Endothelial cell of umbilical vein (primary cell): ENCODE measurements around the gene CHRNA7. TPM values are rescaled to one million over a fixed set of nuclear protein-coding genes. Genes with fewer than 3 reads are reported as not detected.

Experiments used
- BruUV-seq: library from RNA; stranded (reverse); fragments of 400-500 nt; replicated peaks from 2 replicates; lab custom pipeline; 2021; lab: Mats Ljungman, UMichigan
- CTCF ChIA-PET: fragments of 300-600, 350-600 bp; sonication (Branson Sonifier 250); formaldehyde crosslinking; loops from one replicate; lab custom pipeline; 2021; ENCODE audit warnings: antibody characterized with exemption, inconsistent platforms; lab: Charles Lee
- POLR2A ChIA-PET: fragments of 300-600, 350-600 bp; sonication (Branson Sonifier 250); formaldehyde crosslinking; loops from one replicate; lab custom pipeline; 2021; ENCODE audit warnings: antibody characterized with exemption, inconsistent platforms; lab: Charles Lee
- DNase-seq: peaks from one replicate; pipeline ENCODE4 v3.0.0-alpha.2; 2011; ENCODE audit warnings: low read depth, low spot score
- FAIRE-seq: peaks from 2 replicates; lab custom pipeline; 2011; peaks lifted over from hg19 to GRCh38; lab: Jason Lieb, UNC
- H2AFZ ChIP-seq: 2 replicates; pipeline ENCODE4 v1.6.0; 2012; ENCODE audit warnings: low read depth, low read length, control low read depth, inconsistent platforms
- H3K27ac ChIP-seq: 2 replicates; pipeline ENCODE4 v1.5.1; 2011; ENCODE audit warnings: low read depth, mild to moderate bottlenecking, control low read depth, low read length, moderate library complexity; ENCODE audit not compliant: insufficient read depth
- H3K27me3 ChIP-seq, 2 experiments: 2 replicates each; pipeline versions ENCODE4 v1.6.0 to v1.6.1; 2011; ENCODE audit warnings: low read length in 2 of 2, mixed read lengths in 1 of 2; ENCODE audit not compliant: control insufficient read depth in 2 of 2, insufficient read depth in 2 of 2
- H3K36me3 ChIP-seq, 2 experiments: 2 replicates in 1 of 2; 3 replicates in 1 of 2; pipeline ENCODE4 v1.5.1; 2011; ENCODE audit warnings: low read length in 2 of 2, mild to moderate bottlenecking in 1 of 2, moderate library complexity in 1 of 2; ENCODE audit not compliant: control insufficient read depth in 2 of 2, insufficient read depth in 2 of 2; ENCODE audit errors: extremely low read depth in 1 of 2
- H3K4me1 ChIP-seq: 3 replicates; pipeline ENCODE4 v1.5.1; 2011; ENCODE audit warnings: mild to moderate bottlenecking, low read length; ENCODE audit not compliant: control insufficient read depth, insufficient read depth; ENCODE audit errors: extremely low read depth
- H3K4me2 ChIP-seq: 2 replicates; pipeline ENCODE4 v1.6.1; 2011; ENCODE audit warnings: low read length, control low read depth, mixed read lengths; ENCODE audit not compliant: insufficient read depth
- H3K4me3 ChIP-seq, 3 experiments: fragments of 200-600 bp in 1 of 3; sonication (generic), shearing (Covaris generic) in 1 of 3; replicated peaks in 1 of 3; 2 replicates each; pipeline ENCODE4 v1.5.1; 2011 to 2016; ENCODE audit warnings: control low read depth in 3 of 3, low read length in 3 of 3, mild to moderate bottlenecking in 2 of 3, inconsistent platforms in 1 of 3, low read depth in 1 of 3, moderate library complexity in 1 of 3; ENCODE audit not compliant: insufficient read depth in 1 of 3
- H3K79me2 ChIP-seq: 2 replicates; pipeline ENCODE4 v1.6.0; 2012; ENCODE audit warnings: low read length, inconsistent platforms; ENCODE audit not compliant: control insufficient read depth, insufficient read depth
- H3K9ac ChIP-seq: replicated peaks from 2 replicates; pipeline ENCODE3; 2011; ENCODE audit warnings: low read length, control low read depth; ENCODE audit not compliant: insufficient read depth; ENCODE audit errors: extremely low read depth
- H3K9me1 ChIP-seq: replicated peaks from 3 replicates; pipeline ENCODE4 v1.6.0; 2011; ENCODE audit warnings: mild to moderate bottlenecking, low read length; ENCODE audit not compliant: control insufficient read depth, insufficient read depth; ENCODE audit errors: extremely low read depth
- H3K9me3 ChIP-seq: replicated peaks from 2 replicates; pipeline ENCODE4 v1.5.1; 2012; ENCODE audit warnings: low read length, inconsistent platforms; ENCODE audit not compliant: control insufficient read depth, insufficient read depth
- H4K20me1 ChIP-seq: replicated peaks from 2 replicates; pipeline ENCODE3; 2011; ENCODE audit warnings: mild to moderate bottlenecking, low read length; ENCODE audit not compliant: control insufficient read depth, insufficient read depth; ENCODE audit errors: extremely low read depth
- CTCF ChIP-seq, 2 donors: IDR thresholded peaks; 1 replicate in 1 of 2; 2 replicates in 1 of 2; pipeline ENCODE4 v1.5.1; 2011; ENCODE audit warnings: low read length in 2 of 2, mild to moderate bottlenecking in 2 of 2, moderate library complexity in 2 of 2, control low read depth in 1 of 2, inconsistent platforms in 1 of 2, low read depth in 1 of 2; ENCODE audit not compliant: insufficient read depth in 1 of 2; ENCODE audit errors: extremely low read depth in 1 of 2
- EZH2 ChIP-seq: IDR thresholded peaks from 2 replicates; pipeline ENCODE4 v1.6.1; 2012; ENCODE audit warnings: borderline replicate concordance, low read depth, mild to moderate bottlenecking, moderate library complexity, low read length, inconsistent platforms; ENCODE audit not compliant: severe bottlenecking
- FOS ChIP-seq: IDR thresholded peaks from 2 replicates; pipeline ENCODE4 v1.6.1; 2011; ENCODE audit warnings: mild to moderate bottlenecking, low read length, moderate library complexity, borderline replicate concordance; ENCODE audit not compliant: insufficient read depth
- GATA2 ChIP-seq: IDR thresholded peaks from 2 replicates; pipeline ENCODE4 v1.7.0; 2011; ENCODE audit warnings: low read depth, mild to moderate bottlenecking, moderate library complexity, mixed read lengths, low read length; ENCODE audit not compliant: insufficient read length, insufficient read depth
- JUN ChIP-seq: IDR thresholded peaks from 2 replicates; pipeline ENCODE4 v1.6.1; 2011; ENCODE audit warnings: borderline replicate concordance, low read depth; ENCODE audit not compliant: insufficient read length, insufficient read depth
- MAX ChIP-seq: IDR thresholded peaks from 2 replicates; pipeline ENCODE4 v1.6.1; 2011; ENCODE audit not compliant: insufficient read depth, insufficient read length
- MYC ChIP-seq: IDR thresholded peaks from one replicate; pipeline ENCODE4 v1.6.1; 2011; ENCODE audit warnings: mild to moderate bottlenecking, low read depth, low read length
- POLR2A ChIP-seq: IDR thresholded peaks from 2 replicates; pipeline ENCODE4 v1.6.1; 2012; ENCODE audit warnings: low read depth, mild to moderate bottlenecking, control low read depth, low read length
- POLR2AphosphoS5 ChIP-seq: IDR thresholded peaks from 2 replicates; pipeline ENCODE4 v1.6.1; 2012; ENCODE audit warnings: low read depth, mild to moderate bottlenecking, control low read depth, low read length, moderate library complexity; ENCODE audit not compliant: insufficient read depth
- dilution Hi-C: fragments of 300-500 bp; cut with MboI; formaldehyde crosslinking; loops from one replicate; pipeline ENCODE4 v1.15.0; 2019; ENCODE audit warnings: low sequenced_read_pairs; ENCODE audit not compliant: extremely low pct_ligation_motif_present
- intact Hi-C: fragments of 100-400 bp; cut with micrococcal nuclease; formaldehyde crosslinking; loops from one replicate; pipeline ENCODE4 v1.10.0; 2022
- polyA plus RNA-seq, 4 experiments: library from polyadenylated mRNA; depleted of rRNA in 3 of 4; stranded (reverse) in 3 of 4; unstranded in 1 of 4; fragments of >200 nt; gene quantifications; 2 replicates each; pipeline versions ENCODE4 v1.2.1 to v1.2.3, GENCODE V29; 2011 to 2012; ENCODE audit warnings: missing spikeins in 1 of 4
- total RNA-seq: library from RNA; stranded (reverse); gene quantifications from 2 replicates; pipeline ENCODE4 v1.2.3, GENCODE V29; 2021

CHRNA7 gene
- total and polyA plus RNA-seq, 2 donors (not counting 3 experiments of a cell fraction or from before 2014, with no cell fraction given) = 0.70 to 2.6 TPM

GRCh38 chr15:32107477-32108080, 77.3 kb downstream of the CHRNA7 start:
- FAIRE-seq (no peak), DNase-seq (no peak)
- Histone ChIP-seq H3K9me3 (no peaks in the 10 kb centered on the region), H3K4me1 (no peaks in the 10 kb centered on the region), H4K20me1 (no peaks in the 10 kb centered on the region), H2AFZ (no peak overlapping the region), H3K79me2 (no peaks in the 10 kb centered on the region), H3K9me1 (no peaks in the 10 kb centered on the region), H3K4me2 (no peak overlapping the region), H3K27me3 (no peaks in the 10 kb centered on the region), H3K4me3 (no peak overlapping the region), H3K9ac (no peak overlapping the region), H3K36me3 (no peaks in the 10 kb centered on the region), H3K27ac (no peak overlapping the region)
- ChIA-PET CTCF (interaction anchor here (1.4 kb wide), 1 partner anchor 12 kb away, joined by 3 read pairs; no protein-coding TSS in a partner anchor), POLR2A (no interaction called here)
- TF ChIP-seq POLR2AphosphoS5 (no peak), EZH2 (no peak), GATA2 (no peak), POLR2A (no peak), FOS (no peak), MYC (no peak), JUN (no peak), MAX (no peak), CTCF (IDR thresholded peaks at IDR 0.05; ENCODE audit: extremely low read depth in 1 of 2, insufficient read depth in 1 of 2, low read depth in 1 of 2, low read length in 2 of 2) (no peak)
- no TSS peak for BruUV-seq
- dilution Hi-C loops = no loop called here
- intact Hi-C loops = no loop called here
